ENCODE results near the gene SLC26A9.

GRCh38 chr1:205925736-205926135 lies 17.5 kb downstream of the SLC26A9 start:
- TF ChIP-seq POLR2A (IDR thresholded peaks at IDR 0.05): no peak
- no peak for TF ChIP-seq CTCF (IDR thresholded peaks at IDR 0.05)

All from ovary (tissue), 3 donors.